ENCODE measurements around the gene PTPRD.

The PTPRD gene

GRCh38 chr9:9751996-9752395 lies 860.8 kb downstream of the PTPRD start:
- in situ Hi-C loops (cut with MboI; ENCODE audit: low sequenced_read_pairs, unreplicated experiment), result no loop called here
- no peak for TF ChIP-seq CTCF (IDR thresholded peaks at IDR 0.05; ENCODE audit: borderline replicate concordance, control extremely low read depth, extremely low read depth, insufficient read depth, missing control alignments)
- no peak for DNase-seq (ENCODE audit: low spot score)

- in situ Hi-C loops (cut with MboI; ENCODE audit: low sequenced_read_pairs, unreplicated experiment), result no loop called here
- no peak for DNase-seq (ENCODE audit: low spot score)
- TF ChIP-seq CTCF (IDR thresholded peaks at IDR 0.05; ENCODE audit: borderline replicate concordance, control extremely low read depth, extremely low read depth, insufficient read depth, missing control alignments), result no peak
Observed at GRCh38 chr9:9750719-9751118, 862.1 kb downstream of the PTPRD start.

- in situ Hi-C loops (cut with MboI; ENCODE audit: low sequenced_read_pairs, unreplicated experiment), result no loop called here
- no peak for TF ChIP-seq CTCF (IDR thresholded peaks at IDR 0.05; ENCODE audit: borderline replicate concordance, control extremely low read depth, extremely low read depth, insufficient read depth, missing control alignments)
- no peak for DNase-seq (ENCODE audit: low spot score)
Observed at GRCh38 chr9:9749591-9749990, 863.2 kb downstream of the PTPRD start.

GRCh38 chr9:9747787-9748186 lies 865.0 kb downstream of the PTPRD start:
- no peak for TF ChIP-seq CTCF (IDR thresholded peaks at IDR 0.05; ENCODE audit: borderline replicate concordance, control extremely low read depth, extremely low read depth, insufficient read depth, missing control alignments)
- no peak for DNase-seq (ENCODE audit: low spot score)
- in situ Hi-C loops (cut with MboI; ENCODE audit: low sequenced_read_pairs, unreplicated experiment), result no loop called here

GRCh38 chr9:9746826-9747225 lies 866.0 kb downstream of the PTPRD start:
- DNase-seq (ENCODE audit: low spot score), result no peak
- no peak for TF ChIP-seq CTCF (IDR thresholded peaks at IDR 0.05; ENCODE audit: borderline replicate concordance, control extremely low read depth, extremely low read depth, insufficient read depth, missing control alignments)
- in situ Hi-C loops (cut with MboI; ENCODE audit: low sequenced_read_pairs, unreplicated experiment), result no loop called here

GRCh38 chr9:9743822-9744221 lies 869.0 kb downstream of the PTPRD start:
- in situ Hi-C loops (cut with MboI; ENCODE audit: low sequenced_read_pairs, unreplicated experiment), result no loop called here

More at GRCh38 chr9:9743822-9744221, 869.0 kb downstream of the PTPRD start:
- no peak for DNase-seq (ENCODE audit: low spot score)
- no peak for TF ChIP-seq CTCF (IDR thresholded peaks at IDR 0.05; ENCODE audit: borderline replicate concordance, control extremely low read depth, extremely low read depth, insufficient read depth, missing control alignments)

Data from GM13976 (cell line).